K562 (cell line): Measurements from ENCODE around the gene NEDD4L. TPM values are rescaled to one million over a fixed set of nuclear protein-coding genes. Genes with fewer than 3 reads are reported as not detected.

Experiments
- CREBBP ChIP-seq: IDR thresholded peaks from one replicate; pipeline ENCODE4 v1.6.1; 2012; ENCODE audit warnings: low read depth, mild to moderate bottlenecking, control low read depth, inconsistent platforms, low read length
- CTBP1 ChIP-seq: fragments of 450-650 bp; IDR thresholded peaks from 2 replicates; pipeline ENCODE4 v1.6.1; 2016; ENCODE audit warnings: borderline replicate concordance
- FOXJ2 ChIP-seq: fragments of 200-800 bp; sonication (Bioruptor generic); IDR thresholded peaks from 2 replicates; pipeline ENCODE4 v1.6.1; 2016; ENCODE audit warnings: missing genetic modification characterization, missing compliant biosample characterization
- HDAC6 ChIP-seq: IDR thresholded peaks from 2 replicates; pipeline ENCODE4 v1.6.1; 2012; ENCODE audit warnings: low read depth, mild to moderate bottlenecking, control low read depth, inconsistent platforms, low read length, moderate library complexity
- KLF1 ChIP-seq: fragments of 450-650 bp; IDR thresholded peaks from 2 replicates; pipeline ENCODE4 v1.6.1; 2016; ENCODE audit warnings: missing genetic modification characterization, missing compliant biosample characterization
- LEF1 ChIP-seq: fragments of 450-650 bp; IDR thresholded peaks from 2 replicates; pipeline ENCODE4 v1.6.1; 2016; ENCODE audit warnings: mild to moderate bottlenecking
- NFE2 ChIP-seq: IDR thresholded peaks from 2 replicates; pipeline ENCODE4 v1.6.1; 2014; ENCODE audit warnings: antibody characterized with exemption, low read depth
- NR2C2 ChIP-seq, 2 experiments: fragments of 200-800 bp in 1 of 2; sonication (Bioruptor generic) in 1 of 2; sonication (generic) in 1 of 2; formaldehyde crosslinking in 1 of 2; IDR thresholded peaks; 2 replicates each; pipeline versions ENCODE4 v1.6.1 to v1.8.0; 2016 to 2022; ENCODE audit warnings: mild to moderate bottlenecking in 1 of 2, missing compliant biosample characterization in 1 of 2, missing genetic modification characterization in 1 of 2, missing genetic modification reagents in 1 of 2
- RBM22 ChIP-seq: fragments of 200-400 bp; formaldehyde crosslinking; IDR thresholded peaks from 2 replicates; pipeline ENCODE4 v1.6.1; 2018; ENCODE audit warnings: low read length, low read depth; ENCODE audit not compliant: poor library complexity, severe bottlenecking
- SMARCC2 ChIP-seq: fragments of 450-650 bp; IDR thresholded peaks from 2 replicates; pipeline ENCODE4 v1.6.1; 2017; ENCODE audit warnings: antibody characterized with exemption, moderate library complexity, mild to moderate bottlenecking, low read depth
- SRSF9 ChIP-seq: fragments of 200-400 bp; formaldehyde crosslinking; IDR thresholded peaks from 2 replicates; pipeline ENCODE4 v1.6.1; 2017; ENCODE audit warnings: low read depth, low read length, borderline replicate concordance
- ZFP36 ChIP-seq: fragments of 150-350 bp; IDR thresholded peaks from 2 replicates; pipeline ENCODE4 v1.6.1; 2018; ENCODE audit warnings: low read length, low read depth; ENCODE audit not compliant: partially characterized antibody
- ZNF184 ChIP-seq: sonication (generic); formaldehyde crosslinking; IDR thresholded peaks from 2 replicates; pipeline ENCODE4 v1.5.0; 2020; ENCODE audit warnings: missing genetic modification reagents
- ZNF583 ChIP-seq: fragments of 250-450 bp; sonication (Bioruptor Pico); IDR thresholded peaks from 2 replicates; pipeline ENCODE4 v1.4.0; 2020
- ZZZ3 ChIP-seq: fragments of 450-650 bp; IDR thresholded peaks from 2 replicates; pipeline ENCODE4 v1.6.1; 2016; ENCODE audit warnings: antibody characterized with exemption, mild to moderate bottlenecking, moderate library complexity
- polyA plus RNA-seq, 8 experiments: library from polyadenylated mRNA; depleted of rRNA in 4 of 8; stranded (reverse) in 5 of 8; unstranded in 3 of 8; fragments of >200 nt; fragmentation: Nextera tagmentation in 2 of 8; fragmentation: Illumina TruSeq in 1 of 8; extraction: Ambion mirVana in 2 of 8; extraction: Trizol in 1 of 8; gene quantifications; 2 replicates each; pipeline versions ENCODE4 v1.2.1 to v1.2.3, GENCODE V29; 2011 to 2014; ENCODE audit warnings: inconsistent platforms in 1 of 8, missing spikeins in 1 of 8
- total RNA-seq, 7 experiments: library from RNA; depleted of rRNA in 6 of 7; stranded (reverse); fragments of >200 nt in 6 of 7; fragmentation: Illumina TruSeq in 2 of 7; extraction: Trizol in 2 of 7; gene quantifications; 2 replicates each; pipeline versions ENCODE4 v1.2.1 to v1.2.3, GENCODE V29; 2011 to 2021; ENCODE audit warnings: low replicate concordance in 1 of 7
- TF ChIP-seq, protein P1 (sequence below): fragments of 450-650 bp; IDR thresholded peaks from 2 replicates; pipeline ENCODE4 v1.6.1; 2016
- TF ChIP-seq, protein P2 (sequence below): fragments of 450-650 bp; IDR thresholded peaks from 2 replicates; pipeline ENCODE4 v1.6.1; 2017; ENCODE audit warnings: antibody characterized with exemption, mild to moderate bottlenecking
- TF ChIP-seq, protein P3 (sequence below): IDR thresholded peaks from 2 replicates; pipeline ENCODE4 v1.6.1; 2011; ENCODE audit not compliant: insufficient read length; ENCODE audit errors: extremely low read depth
- TF ChIP-seq, protein P4 (sequence below): sonication (generic); formaldehyde crosslinking; IDR thresholded peaks from 2 replicates; pipeline ENCODE4 v1.8.1; 2023; ENCODE audit warnings: missing genetic modification reagents, mild to moderate bottlenecking, borderline replicate concordance

Gene NEDD4L
- total and polyA plus RNA-seq, 9 of the 15 experiments (the other 6 are each of a cell fraction or from before 2014, with no cell fraction given), result 8.1 to 33.4 (median 19.9) TPM

DNA sequence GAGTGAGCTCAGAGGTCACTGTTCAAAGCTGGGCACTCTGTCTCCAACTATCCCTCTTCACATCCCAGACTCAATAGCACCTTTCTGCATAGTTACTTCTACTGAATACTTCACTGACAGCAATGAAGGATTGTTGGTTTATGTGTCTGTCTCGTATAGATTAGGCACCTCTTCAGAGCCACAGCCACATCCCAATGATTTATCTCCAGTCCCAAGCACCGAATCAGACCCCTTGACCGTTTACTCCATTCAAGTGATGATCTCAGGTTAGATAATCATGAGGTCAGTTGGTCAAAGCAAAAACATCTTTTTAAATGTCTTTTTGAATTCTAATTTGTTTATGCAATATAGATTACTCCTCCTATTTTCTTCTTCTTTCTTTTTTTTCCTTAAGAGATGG is 14.7 kb downstream of the NEDD4L start (continued):
- peak; percentile 81; the same call in 1 of the 2 replicates for TF ChIP-seq CTBP1
- peak; percentile 55; the same call in 1 of the 2 replicates for TF ChIP-seq LEF1
- TF ChIP-seq, protein P1, sequence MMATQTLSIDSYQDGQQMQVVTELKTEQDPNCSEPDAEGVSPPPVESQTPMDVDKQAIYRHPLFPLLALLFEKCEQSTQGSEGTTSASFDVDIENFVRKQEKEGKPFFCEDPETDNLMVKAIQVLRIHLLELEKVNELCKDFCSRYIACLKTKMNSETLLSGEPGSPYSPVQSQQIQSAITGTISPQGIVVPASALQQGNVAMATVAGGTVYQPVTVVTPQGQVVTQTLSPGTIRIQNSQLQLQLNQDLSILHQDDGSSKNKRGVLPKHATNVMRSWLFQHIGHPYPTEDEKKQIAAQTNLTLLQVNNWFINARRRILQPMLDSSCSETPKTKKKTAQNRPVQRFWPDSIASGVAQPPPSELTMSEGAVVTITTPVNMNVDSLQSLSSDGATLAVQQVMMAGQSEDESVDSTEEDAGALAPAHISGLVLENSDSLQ, result peak; percentile 75
- TF ChIP-seq, protein P2, sequence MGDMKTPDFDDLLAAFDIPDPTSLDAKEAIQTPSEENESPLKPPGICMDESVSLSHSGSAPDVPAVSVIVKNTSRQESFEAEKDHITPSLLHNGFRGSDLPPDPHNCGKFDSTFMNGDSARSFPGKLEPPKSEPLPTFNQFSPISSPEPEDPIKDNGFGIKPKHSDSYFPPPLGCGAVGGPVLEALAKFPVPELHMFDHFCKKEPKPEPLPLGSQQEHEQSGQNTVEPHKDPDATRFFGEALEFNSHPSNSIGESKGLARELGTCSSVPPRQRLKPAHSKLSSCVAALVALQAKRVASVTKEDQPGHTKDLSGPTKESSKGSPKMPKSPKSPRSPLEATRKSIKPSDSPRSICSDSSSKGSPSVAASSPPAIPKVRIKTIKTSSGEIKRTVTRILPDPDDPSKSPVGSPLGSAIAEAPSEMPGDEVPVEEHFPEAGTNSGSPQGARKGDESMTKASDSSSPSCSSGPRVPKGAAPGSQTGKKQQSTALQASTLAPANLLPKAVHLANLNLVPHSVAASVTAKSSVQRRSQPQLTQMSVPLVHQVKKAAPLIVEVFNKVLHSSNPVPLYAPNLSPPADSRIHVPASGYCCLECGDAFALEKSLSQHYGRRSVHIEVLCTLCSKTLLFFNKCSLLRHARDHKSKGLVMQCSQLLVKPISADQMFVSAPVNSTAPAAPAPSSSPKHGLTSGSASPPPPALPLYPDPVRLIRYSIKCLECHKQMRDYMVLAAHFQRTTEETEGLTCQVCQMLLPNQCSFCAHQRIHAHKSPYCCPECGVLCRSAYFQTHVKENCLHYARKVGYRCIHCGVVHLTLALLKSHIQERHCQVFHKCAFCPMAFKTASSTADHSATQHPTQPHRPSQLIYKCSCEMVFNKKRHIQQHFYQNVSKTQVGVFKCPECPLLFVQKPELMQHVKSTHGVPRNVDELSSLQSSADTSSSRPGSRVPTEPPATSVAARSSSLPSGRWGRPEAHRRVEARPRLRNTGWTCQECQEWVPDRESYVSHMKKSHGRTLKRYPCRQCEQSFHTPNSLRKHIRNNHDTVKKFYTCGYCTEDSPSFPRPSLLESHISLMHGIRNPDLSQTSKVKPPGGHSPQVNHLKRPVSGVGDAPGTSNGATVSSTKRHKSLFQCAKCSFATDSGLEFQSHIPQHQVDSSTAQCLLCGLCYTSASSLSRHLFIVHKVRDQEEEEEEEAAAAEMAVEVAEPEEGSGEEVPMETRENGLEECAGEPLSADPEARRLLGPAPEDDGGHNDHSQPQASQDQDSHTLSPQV, result no peak
- TF ChIP-seq SRSF9, result no peak
- no peak for TF ChIP-seq HDAC6
- TF ChIP-seq ZFP36, result no peak
- TF ChIP-seq, protein P3, sequence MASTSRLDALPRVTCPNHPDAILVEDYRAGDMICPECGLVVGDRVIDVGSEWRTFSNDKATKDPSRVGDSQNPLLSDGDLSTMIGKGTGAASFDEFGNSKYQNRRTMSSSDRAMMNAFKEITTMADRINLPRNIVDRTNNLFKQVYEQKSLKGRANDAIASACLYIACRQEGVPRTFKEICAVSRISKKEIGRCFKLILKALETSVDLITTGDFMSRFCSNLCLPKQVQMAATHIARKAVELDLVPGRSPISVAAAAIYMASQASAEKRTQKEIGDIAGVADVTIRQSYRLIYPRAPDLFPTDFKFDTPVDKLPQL, result no peak
- TF ChIP-seq NR2C2 (CRISPR knock-in tag; IDR thresholded peaks at IDR 0.05), result no peak
- 0 out of 2 replicates have a peak, but pooled peaks have one; percentile 23 for TF ChIP-seq NR2C2 (tag; IDR thresholded peaks at IDR 0.05)
- no peak for TF ChIP-seq ZZZ3
- no peak for TF ChIP-seq FOXJ2 (tag)
- no peak for TF ChIP-seq RBM22
- peak; percentile 84 for TF ChIP-seq SMARCC2
- no peak for TF ChIP-seq ZNF583
- no peak for TF ChIP-seq KLF1 (tag)
- no peak for TF ChIP-seq ZNF184 (CRISPR knock-in tag)
- 0 out of 2 replicates have a peak, but pooled peaks have one; percentile 17 for TF ChIP-seq NFE2
- no peak for TF ChIP-seq CREBBP
- TF ChIP-seq, protein P4, sequence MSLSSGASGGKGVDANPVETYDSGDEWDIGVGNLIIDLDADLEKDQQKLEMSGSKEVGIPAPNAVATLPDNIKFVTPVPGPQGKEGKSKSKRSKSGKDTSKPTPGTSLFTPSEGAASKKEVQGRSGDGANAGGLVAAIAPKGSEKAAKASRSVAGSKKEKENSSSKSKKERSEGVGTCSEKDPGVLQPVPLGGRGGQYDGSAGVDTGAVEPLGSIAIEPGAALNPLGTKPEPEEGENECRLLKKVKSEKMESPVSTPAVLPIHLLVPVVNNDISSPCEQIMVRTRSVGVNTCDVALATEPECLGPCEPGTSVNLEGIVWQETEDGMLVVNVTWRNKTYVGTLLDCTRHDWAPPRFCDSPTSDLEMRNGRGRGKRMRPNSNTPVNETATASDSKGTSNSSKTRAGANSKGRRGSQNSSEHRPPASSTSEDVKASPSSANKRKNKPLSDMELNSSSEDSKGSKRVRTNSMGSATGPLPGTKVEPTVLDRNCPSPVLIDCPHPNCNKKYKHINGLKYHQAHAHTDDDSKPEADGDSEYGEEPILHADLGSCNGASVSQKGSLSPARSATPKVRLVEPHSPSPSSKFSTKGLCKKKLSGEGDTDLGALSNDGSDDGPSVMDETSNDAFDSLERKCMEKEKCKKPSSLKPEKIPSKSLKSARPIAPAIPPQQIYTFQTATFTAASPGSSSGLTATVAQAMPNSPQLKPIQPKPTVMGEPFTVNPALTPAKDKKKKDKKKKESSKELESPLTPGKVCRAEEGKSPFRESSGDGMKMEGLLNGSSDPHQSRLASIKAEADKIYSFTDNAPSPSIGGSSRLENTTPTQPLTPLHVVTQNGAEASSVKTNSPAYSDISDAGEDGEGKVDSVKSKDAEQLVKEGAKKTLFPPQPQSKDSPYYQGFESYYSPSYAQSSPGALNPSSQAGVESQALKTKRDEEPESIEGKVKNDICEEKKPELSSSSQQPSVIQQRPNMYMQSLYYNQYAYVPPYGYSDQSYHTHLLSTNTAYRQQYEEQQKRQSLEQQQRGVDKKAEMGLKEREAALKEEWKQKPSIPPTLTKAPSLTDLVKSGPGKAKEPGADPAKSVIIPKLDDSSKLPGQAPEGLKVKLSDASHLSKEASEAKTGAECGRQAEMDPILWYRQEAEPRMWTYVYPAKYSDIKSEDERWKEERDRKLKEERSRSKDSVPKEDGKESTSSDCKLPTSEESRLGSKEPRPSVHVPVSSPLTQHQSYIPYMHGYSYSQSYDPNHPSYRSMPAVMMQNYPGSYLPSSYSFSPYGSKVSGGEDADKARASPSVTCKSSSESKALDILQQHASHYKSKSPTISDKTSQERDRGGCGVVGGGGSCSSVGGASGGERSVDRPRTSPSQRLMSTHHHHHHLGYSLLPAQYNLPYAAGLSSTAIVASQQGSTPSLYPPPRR (CRISPR knock-in tag), result no peak
